ENCODE results near the gene NEK1. TPM values are rescaled to one million over a fixed set of nuclear protein-coding genes. Genes with fewer than 3 reads are reported as not detected.

The NEK1 gene
- total and polyA plus RNA-seq, 12 donors: 3.6 to 18.6 (median 15.0) TPM

- DNase-seq: no peak
- no peaks in the 10 kb centered on the region for H3K27me3 ChIP-seq
- H3K4me1 ChIP-seq: no peaks in the 10 kb centered on the region
- TF ChIP-seq CTCF (IDR thresholded peaks at IDR 0.05): no peak
- peaks cover 0 to 29% (median 5%) of the 10 kb centered on the region in 9 donors for H3K36me3 ChIP-seq
- intact Hi-C loops (cut with DNase I): no loop called here
- no peak overlapping the region for H3K27ac ChIP-seq
- no peak for ATAC-seq
- no peak overlapping the region for H3K4me3 ChIP-seq
- peaks cover 0 to 31% (median 10%) of the 10 kb centered on the region in 11 donors for H3K9me3 ChIP-seq
These were observed 71.6 kb downstream of the NEK1 start for GRCh38 chr4:169540774-169541173.

- Histone ChIP-seq H3K27ac (no peak overlapping the region), H3K27me3 (no peaks in the 10 kb centered on the region), H3K36me3 (peaks cover 0 to 93% (median 14%) of the 10 kb centered on the region in 9 donors), H3K4me3 (no peak overlapping the region), H3K9me3 (no peaks in the 10 kb centered on the region), H3K4me1 (no peaks in the 10 kb centered on the region)
- TF ChIP-seq CTCF (IDR thresholded peaks at IDR 0.05): no peak
- no peak for ATAC-seq
- WGBS, 2 donors: 73 to 93% methylated on average over 2 of the region's 2 CpGs
- intact Hi-C loops (cut with DNase I): no loop called here
- no peak for DNase-seq
These were observed 82.3 kb downstream of the NEK1 start for GRCh38 chr4:169530048-169530447.

GRCh38 chr4:169523796-169524195 is 88.6 kb downstream of the NEK1 start:
- DNase-seq (no peak), ATAC-seq (no peak)
- no peaks in the 10 kb centered on the region for H3K9me3 ChIP-seq
- no peaks in the 10 kb centered on the region for H3K4me1 ChIP-seq
- no peak overlapping the region for H3K27ac ChIP-seq
- TF ChIP-seq CTCF (IDR thresholded peaks at IDR 0.05): no peak
- no peak overlapping the region for H3K4me3 ChIP-seq
- intact Hi-C loops (cut with DNase I): no loop called here
- peaks cover 0 to 68% (median 11%) of the 10 kb centered on the region in 9 donors for H3K36me3 ChIP-seq
- no peaks in the 10 kb centered on the region for H3K27me3 ChIP-seq

DNA sequence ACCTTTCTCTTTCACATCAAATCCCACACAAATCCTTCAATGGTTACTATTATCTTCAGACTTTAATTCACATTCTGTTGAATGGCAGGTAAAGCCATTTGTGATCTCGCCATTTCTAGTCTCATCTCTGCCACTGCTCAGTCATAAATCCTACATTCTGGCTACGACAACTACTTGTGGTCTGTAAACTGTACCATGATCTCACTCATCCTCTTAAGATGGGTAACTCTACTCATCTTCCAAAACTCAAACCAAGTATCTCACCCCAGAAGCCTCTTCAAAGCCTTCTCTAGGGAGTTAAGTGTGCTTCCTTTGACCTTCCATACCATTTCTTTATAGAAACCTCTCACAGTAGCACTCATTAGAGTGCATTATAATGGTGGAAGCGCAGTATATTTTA is 101.8 kb downstream of the NEK1 start:
- Histone ChIP-seq H3K4me1 (no peaks in the 10 kb centered on the region), H3K27me3 (no peaks in the 10 kb centered on the region), H3K36me3 (peaks cover 0 to 31% (median 10%) of the 10 kb centered on the region in 9 donors), H3K9me3 (no peaks in the 10 kb centered on the region), H3K27ac (no peak overlapping the region), H3K4me3 (no peak overlapping the region)
- ATAC-seq (no peak), DNase-seq (no peak)
- 99 to 100% methylated on average over 3 of the region's 3 CpGs for WGBS, 2 donors
- intact Hi-C loops (cut with DNase I): no loop called here
- no peak for TF ChIP-seq CTCF (IDR thresholded peaks at IDR 0.05)
